Pancreas (tissue), 10 donors: ENCODE results near the gene TLR1. TPM values are rescaled to one million over a fixed set of nuclear protein-coding genes. Genes with fewer than 3 reads are reported as not detected.
A peak's percentile ranks its signal among the peaks of the same experiment; 100 is the strongest.

Source experiments
- ATAC-seq, 4 donors: fragments of 200-7000 bp; cut with Tn5 transposase; one replicate each; pipeline versions ENCODE4 v1.8.0 to v1.9.1; 2020; ENCODE audit warnings: mild to moderate bottlenecking in 4 of 4, moderate library complexity in 4 of 4
- DNase-seq, 6 donors: peaks; one replicate each; pipeline ENCODE4 v3.0.0-alpha.2; 2020
- FAIRE-seq: peaks from 2 replicates; lab custom pipeline; 2012; peaks lifted over from hg19 to GRCh38; lab: Jason Lieb, UNC
- H3K27ac ChIP-seq, 4 donors: fragments of 200-600 bp; sonication (generic); 1 replicate in 3 of 4; 2 replicates in 1 of 4; pipeline versions ENCODE4 v1.5.0 to v1.8.0; 2020
- H3K27me3 ChIP-seq, 4 donors: fragments of 200-600 bp; one replicate each; pipeline ENCODE4 v1.8.0; 2021
- H3K36me3 ChIP-seq, 3 donors: fragments of 200-600 bp; sonication (generic) in 1 of 3; one replicate each; pipeline versions ENCODE4 v1.5.0 to v1.8.0; 2020 to 2021
- H3K4me1 ChIP-seq, 3 donors: fragments of 200-600 bp; one replicate each; pipeline ENCODE4 v1.8.0; 2021
- H3K4me3 ChIP-seq, 4 donors: fragments of 200-600 bp; sonication (generic) in 2 of 4; one replicate each; pipeline versions ENCODE4 v1.5.0 to v1.8.0; 2020 to 2021
- H3K9me3 ChIP-seq, 4 donors: fragments of 200-600 bp; one replicate each; pipeline ENCODE4 v1.8.0; 2021
- CTCF ChIP-seq, 4 donors: fragments of 200-600 bp; sonication (generic) in 3 of 4; IDR thresholded peaks; one replicate each; pipeline versions ENCODE4 v1.5.0 to v1.8.0; 2021; ENCODE audit warnings: antibody characterized with exemption in 4 of 4
- WGBS, 2 donors: extraction: QIAGEN DNeasy Blood & Tissue Kit; methylation state at CpG; one replicate each; pipeline ENCODE4 v1.1.7; 2013; 5-methylcytosine and 5-hydroxymethylcytosine counted together
- intact Hi-C, 3 donors: fragments of 100-400 bp; cut with DNase I; formaldehyde crosslinking; loops; one replicate each; pipeline versions ENCODE4 v1.11.1 to v1.14.2; 2022
- polyA plus RNA-seq, 2 donors: library from polyadenylated mRNA; stranded (reverse); fragments of 200-250 nt; gene quantifications; one replicate each; pipeline ENCODE4 v1.2.3, GENCODE V29; 2013
- total RNA-seq, 6 donors: library from RNA; stranded (reverse); fragmentation: NEBNext Ultra II Directional in 4 of 6; extraction: Animal tissue kit (Norgen Biotek cat#: 25700) in 4 of 6; gene quantifications; one replicate each; pipeline versions ENCODE4 v1.2.1 to v1.2.4, GENCODE V29; 2021 to 2023
- donor health status: healthy with polysubstance abuse.
- donor health status: DM: no; HTN: no; CAD: no; lungs with moderate emphysema.
- donor health status: DM: no; HTN: no; CAD: no.
- donor health status: control.
- donor health status: control.
- donor health status: Bipolar disorder and iron deficiency.
- donor health status: DM: yes; HTN: yes; CAD: no.
- donor health status: DM: no; HTN: no; CAD: no.
- donor health status: DM: no; HTN: no; CAD: no.
- donor health status: DM: yes; HTN: yes; CAD: no.

The TLR1 gene
- total and polyA plus RNA-seq, 8 donors: 1.3 to 25.3 (median 6.1) TPM

GRCh38 chr4:38800366-38800765, 4.2 kb downstream of the TLR1 start:
- ATAC-seq (no peak), DNase-seq (no peak), FAIRE-seq (no peak)
- intact Hi-C loops: loop anchor here in 1 of 3 donors (10.0 kb wide), 1 partner anchor 46 kb away; no protein-coding TSS in a partner anchor
- H3K4me1 ChIP-seq: peaks cover 0 to 8% (median 0%) of the 10 kb centered on the region in 3 donors
- 99 to 100% methylated on average over 2 of the region's 2 CpGs for WGBS, 2 donors
- no peaks in the 10 kb centered on the region for H3K27me3 ChIP-seq
- H3K27ac ChIP-seq: no peak overlapping the region
- H3K9me3 ChIP-seq: no peaks in the 10 kb centered on the region
- no peak overlapping the region for H3K4me3 ChIP-seq
- TF ChIP-seq CTCF (IDR thresholded peaks at IDR 0.05): no peak
- peaks cover 0 to 10% (median 0%) of the 10 kb centered on the region in 3 donors for H3K36me3 ChIP-seq

GRCh38 chr4:38795087-38795486, 9.5 kb downstream of the TLR1 start:
- ATAC-seq: no peak
- Histone ChIP-seq H3K36me3 (peaks cover 0 to 10% (median 0%) of the 10 kb centered on the region in 3 donors), H3K27me3 (no peaks in the 10 kb centered on the region), H3K9me3 (no peaks in the 10 kb centered on the region), H3K4me1 (no peaks in the 10 kb centered on the region), H3K27ac (no peak overlapping the region), H3K4me3 (no peak overlapping the region)
- 94% methylated on average over 3 of the region's 3 CpGs for whole genome bisulfite sequencing, 2 donors
- no peak for FAIRE-seq
- DNase-seq: no peak
- intact Hi-C loops: no loop called here
- no peak for TF ChIP-seq CTCF (IDR thresholded peaks at IDR 0.05)

GRCh38 chr4:38794051-38794450, 10.5 kb downstream of the TLR1 start:
- DNase-seq (no peak), FAIRE-seq (no peak), ATAC-seq (no peak)
- H3K36me3 ChIP-seq: peaks cover 0 to 10% (median 0%) of the 10 kb centered on the region in 3 donors
- no peaks in the 10 kb centered on the region for H3K9me3 ChIP-seq
- peaks cover 0 to 2% (median 0%) of the 10 kb centered on the region in 3 donors for H3K4me1 ChIP-seq
- no peaks in the 10 kb centered on the region for H3K27me3 ChIP-seq
- H3K4me3 ChIP-seq: no peak overlapping the region
- intact Hi-C loops: no loop called here
- TF ChIP-seq CTCF (IDR thresholded peaks at IDR 0.05): no peak
- 72 to 77% methylated on average over 2 of the region's 2 CpGs for WGBS, 2 donors
- no peak overlapping the region for H3K27ac ChIP-seq

- H3K36me3 ChIP-seq: no peaks in the 10 kb centered on the region
- 58 to 64% methylated on average over 2 of the region's 2 CpGs for WGBS, 2 donors
- no peak overlapping the region for H3K27ac ChIP-seq
- intact Hi-C loops: no loop called here
- no peaks in the 10 kb centered on the region for H3K9me3 ChIP-seq
- H3K27me3 ChIP-seq: no peaks in the 10 kb centered on the region
- H3K4me1 ChIP-seq: peaks cover 0 to 20% (median 6%) of the 10 kb centered on the region in 3 donors
- no peak for DNase-seq
- H3K4me3 ChIP-seq: no peak overlapping the region
- no peak for TF ChIP-seq CTCF (IDR thresholded peaks at IDR 0.05)
- peak in 2 of 4 donors; percentile 9 to 19 for ATAC-seq
- no peak for FAIRE-seq
These were observed 13.6 kb downstream of the TLR1 start for GRCh38 chr4:38791010-38791409.

- Histone ChIP-seq H3K36me3 (no peaks in the 10 kb centered on the region), H3K4me3 (no peak overlapping the region), H3K27ac (peak overlapping the region in 2 of 4 donors; percentile 29 to 44), H3K9me3 (no peaks in the 10 kb centered on the region), H3K4me1 (peaks cover 0 to 20% (median 6%) of the 10 kb centered on the region in 3 donors), H3K27me3 (no peaks in the 10 kb centered on the region)
- FAIRE-seq: no peak
- WGBS, 2 donors: 29 to 50% methylated on average over 1 of the region's 1 CpG
- intact Hi-C loops: no loop called here
- peak in 3 of 4 donors; percentile 46 to 75 (median 73) for ATAC-seq
- no peak for TF ChIP-seq CTCF (IDR thresholded peaks at IDR 0.05)
- no peak for DNase-seq
These were observed 16.3 kb downstream of the TLR1 start for GRCh38 chr4:38788317-38788716.
